NCI-H2227 (cell line): ENCODE measurements around the gene ACER1.
"Not testable (repeated sequence)": the region's sequence is repeated elsewhere in the genome, so short reads cannot be mapped to it uniquely, and the experiment has no call there.

Experiments
- DNase-seq: peaks from one replicate; lab custom pipeline; 2025; ENCODE audit not compliant: unreplicated experiment; lab: John Stamatoyannopoulos, UW

ACER1 gene

GRCh38 chr19:6333439-6333838 is at the start of gene ACER1:
ACER1 (minus strand) TSS chr19:6333612; CDS start chr19:6333551, 61 bp downstream.
- no peak for DNase-seq

- DNase-seq, result no peak
Measured at GRCh38 chr19:6383188-6383587, 49.8 kb upstream of the ACER1 start.

GRCh38 chr19:6381030-6381750 is 47.8 kb upstream of the ACER1 start:
- no peak for DNase-seq

GRCh38 chr19:6379744-6380143 is 46.3 kb upstream of the ACER1 start:
- no peak for DNase-seq

- no peak for DNase-seq
Measured at GRCh38 chr19:6378486-6378885, 45.1 kb upstream of the ACER1 start.

- no peak for DNase-seq
Measured at GRCh38 chr19:6378041-6378440, 44.6 kb upstream of the ACER1 start.

- DNase-seq, result no peak
Measured at GRCh38 chr19:6376512-6377190, 43.2 kb upstream of the ACER1 start.

- no peak for DNase-seq
Measured at GRCh38 chr19:6375411-6376010, 42.1 kb upstream of the ACER1 start, which contains the start of gene PSPN. PSPN (minus strand) TSS chr19:6375933; CDS start chr19:6375849, 84 bp downstream.

GRCh38 chr19:6374711-6375410 is 41.4 kb upstream of the ACER1 start:
- no peak for DNase-seq

GRCh38 chr19:6374161-6374709 is 40.8 kb upstream of the ACER1 start:
- DNase-seq, result no peak

- DNase-seq, result no peak
Measured at GRCh38 chr19:6373813-6374108, 40.3 kb upstream of the ACER1 start.

- DNase-seq, result peak; percentile 95
Measured at GRCh38 chr19:6373096-6373812, 39.8 kb upstream of the ACER1 start.

- peak; percentile 97 for DNase-seq
Measured at GRCh38 chr19:6372594-6373095, 39.2 kb upstream of the ACER1 start, which contains the start of gene ALKBH7. ALKBH7 (plus strand) TSS chr19:6372794; CDS start chr19:6372821, 27 bp downstream.

GRCh38 chr19:6364353-6364752 is 30.9 kb upstream of the ACER1 start:
- no peak for DNase-seq

GRCh38 chr19:6362351-6362801 is 29.0 kb upstream of the ACER1 start:
- DNase-seq, result no peak

GRCh38 chr19:6362027-6362350 is 28.6 kb upstream of the ACER1 start:
- DNase-seq, result no peak

GRCh38 chr19:6360857-6361216 is 27.4 kb upstream of the ACER1 start:
- not testable (repeated sequence) for DNase-seq

- not testable (repeated sequence) for DNase-seq
Measured at GRCh38 chr19:6360445-6360844, 27.0 kb upstream of the ACER1 start.

GRCh38 chr19:6359568-6360341 is 26.3 kb upstream of the ACER1 start:
- no peak for DNase-seq

GRCh38 chr19:6358003-6358402 is 24.6 kb upstream of the ACER1 start:
- no peak for DNase-seq
